IgD-negative memory B cell (primary cell): Measurements from ENCODE around the gene IL10RB. TPM values are rescaled to one million over a fixed set of nuclear protein-coding genes. Genes with fewer than 3 reads are reported as not detected.
"Not testable (repeated sequence)": the region's sequence is repeated elsewhere in the genome, so short reads cannot be mapped to it uniquely, and the experiment has no call there.

Source experiments
- H3K27ac Mint-ChIP-seq, 3 donors: one replicate each; pipeline ENCODE4 v1.8.0; 2020 to 2022; ENCODE audit warnings: mild to moderate bottlenecking in 3 of 3, mixed read lengths in 3 of 3, moderate library complexity in 1 of 3
- H3K27me3 Mint-ChIP-seq: one replicate; pipeline ENCODE4 v1.8.0; 2021; ENCODE audit warnings: mixed read lengths
- H3K36me3 Mint-ChIP-seq: one replicate; pipeline ENCODE4 v1.8.0; 2020; ENCODE audit warnings: mild to moderate bottlenecking, mixed read lengths
- H3K4me1 Mint-ChIP-seq, 3 donors: one replicate each; pipeline ENCODE4 v1.8.0; 2020 to 2022; ENCODE audit warnings: mixed read lengths in 3 of 3, mild to moderate bottlenecking in 1 of 3
- H3K4me3 Mint-ChIP-seq, 4 donors: one replicate each; pipeline ENCODE4 v1.8.0; 2020 to 2022; ENCODE audit warnings: mild to moderate bottlenecking in 4 of 4, mixed read lengths in 4 of 4, moderate library complexity in 3 of 4
- H3K9me3 Mint-ChIP-seq, 3 donors: one replicate each; pipeline ENCODE4 v1.8.0; 2020 to 2021; ENCODE audit warnings: mixed read lengths in 3 of 3, mild to moderate bottlenecking in 1 of 3
- polyA plus RNA-seq: library from polyadenylated mRNA; unstranded; fragments of 300-500 nt; fragmentation: Illumina TruSeq; gene quantifications from one replicate; pipeline ENCODE4 v1.2.3, GENCODE V29; 2021

The IL10RB gene
- polyA plus RNA-seq, 1 donor from 2014 or later: 56.6 TPM

DNA sequence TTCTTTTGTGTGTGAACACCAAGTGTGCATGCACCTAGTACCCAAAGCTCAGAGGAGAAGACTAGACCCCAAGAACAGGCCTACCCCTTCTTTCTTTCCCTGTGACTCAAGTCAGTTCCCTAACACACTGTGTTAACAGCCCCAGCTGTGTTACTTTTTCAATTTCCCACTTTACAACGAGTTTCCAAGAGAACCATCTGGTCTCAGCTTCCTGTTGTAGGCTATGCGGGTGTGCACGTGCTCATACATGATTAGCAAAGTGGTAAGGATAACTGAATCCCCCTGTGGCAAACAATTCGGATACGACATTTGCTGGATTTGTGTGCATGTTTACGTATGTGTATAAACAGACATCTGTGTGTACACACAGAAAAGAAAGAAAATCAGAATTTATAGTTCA, 18.6 kb upstream of the IL10RB start:
- Mint-ChIP-seq H3K9me3 (no peaks in the 10 kb centered on the region), H3K4me1 (peaks cover 3 to 21% (median 8%) of the 10 kb centered on the region in 3 donors), H3K27ac (peak overlapping the region in 1 of 3 donors; percentile 42), H3K36me3 (peaks cover 5% of the 10 kb centered on the region), H3K27me3 (no peaks in the 10 kb centered on the region), H3K4me3 (no peak overlapping the region)

DNA sequence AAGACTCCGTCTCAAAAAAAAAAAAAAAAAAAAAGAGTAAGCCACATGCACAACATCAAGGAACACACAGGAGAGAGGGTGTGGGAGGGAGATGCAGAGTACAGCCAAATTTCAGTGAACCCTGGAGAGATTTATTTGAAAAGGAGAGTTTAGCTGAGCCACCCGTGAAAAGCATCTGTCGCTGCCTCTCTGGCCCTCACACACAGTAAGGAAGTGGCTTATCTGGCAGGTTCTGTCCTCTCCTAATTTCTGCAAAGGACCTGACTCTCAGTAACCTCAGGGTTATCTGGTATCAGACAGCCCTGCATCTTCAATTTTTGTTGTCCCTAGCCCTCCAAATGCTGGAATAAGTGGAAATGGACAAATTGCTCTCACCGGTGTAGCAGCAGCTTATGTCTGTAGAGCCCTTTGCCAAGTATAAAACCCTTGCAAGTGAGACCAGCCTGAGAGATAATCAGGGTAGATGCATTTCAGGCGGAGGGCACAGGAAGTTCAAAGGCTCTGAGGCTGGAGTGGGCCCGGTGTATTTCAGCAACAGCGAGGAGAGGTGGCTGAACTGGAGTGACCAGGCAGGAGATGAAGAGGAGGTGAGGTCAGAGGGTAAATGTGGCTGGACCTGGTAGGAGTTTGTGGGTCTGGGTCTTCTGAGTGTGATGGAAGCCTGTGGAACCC, 16.7 kb upstream of the IL10RB start:
- H3K27ac Mint-ChIP-seq: peak overlapping the region in 2 of 3 donors; percentile 16 to 67
- peaks cover 1 to 11% (median 3%) of the 10 kb centered on the region in 3 donors for H3K4me1 Mint-ChIP-seq
- peaks cover 6% of the 10 kb centered on the region for H3K36me3 Mint-ChIP-seq
- no peaks in the 10 kb centered on the region for H3K9me3 Mint-ChIP-seq
- peak overlapping the region in 1 of 4 donors; percentile 43 for H3K4me3 Mint-ChIP-seq
- no peaks in the 10 kb centered on the region for H3K27me3 Mint-ChIP-seq

DNA sequence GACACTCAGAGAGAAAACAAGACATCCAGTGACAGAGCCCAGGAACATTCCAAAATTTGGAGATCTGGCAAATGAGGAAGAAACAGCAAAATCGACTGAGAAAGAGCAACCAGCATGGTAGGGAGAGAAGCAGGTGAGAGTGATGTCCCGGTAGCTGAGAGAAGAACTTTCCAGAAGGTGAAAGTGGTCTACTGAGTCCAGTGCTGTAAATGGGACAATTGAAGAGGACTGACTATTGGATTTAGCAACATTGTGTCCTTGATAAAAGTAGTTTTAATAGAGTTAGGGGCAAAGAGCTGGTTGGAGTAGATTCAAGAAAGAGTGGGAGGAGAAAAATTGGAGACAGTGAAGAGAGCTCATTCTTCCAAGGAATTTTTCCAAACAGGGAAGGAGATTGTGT, 15.0 kb upstream of the IL10RB start:
- Mint-ChIP-seq H3K27me3 (no peaks in the 10 kb centered on the region), H3K4me3 (no peak overlapping the region), H3K27ac (peak overlapping the region; percentile 11 to 94 (median 35)), H3K4me1 (peaks cover 0 to 4% (median 1%) of the 10 kb centered on the region in 3 donors), H3K9me3 (no peaks in the 10 kb centered on the region), H3K36me3 (peaks cover 6% of the 10 kb centered on the region)

DNA sequence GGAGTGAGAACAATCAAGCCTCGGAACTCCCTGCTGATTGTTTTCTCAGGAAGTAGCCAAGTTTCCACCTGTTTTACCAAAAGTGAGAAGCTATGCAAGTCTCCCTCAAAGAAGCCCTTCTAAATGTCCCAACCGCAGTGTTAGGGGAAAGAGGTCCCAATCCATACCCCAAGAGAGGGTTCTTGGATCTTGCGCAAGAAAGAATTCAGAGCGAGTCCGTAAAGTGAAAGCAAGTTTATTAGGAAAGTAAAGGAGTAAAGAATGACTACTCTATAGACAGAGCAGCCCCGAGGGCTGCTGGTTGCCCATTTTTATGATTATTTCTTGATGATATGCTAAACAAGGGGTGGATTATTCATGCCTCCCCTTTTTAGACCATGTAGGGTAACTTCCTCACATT, 12.8 kb upstream of the IL10RB start:
- H3K27ac Mint-ChIP-seq, H3K4me1 Mint-ChIP-seq, H3K4me3 Mint-ChIP-seq, H3K27me3 Mint-ChIP-seq, H3K9me3 Mint-ChIP-seq: not testable (repeated sequence)
- peaks cover 14% of the 10 kb centered on the region for H3K36me3 Mint-ChIP-seq

DNA sequence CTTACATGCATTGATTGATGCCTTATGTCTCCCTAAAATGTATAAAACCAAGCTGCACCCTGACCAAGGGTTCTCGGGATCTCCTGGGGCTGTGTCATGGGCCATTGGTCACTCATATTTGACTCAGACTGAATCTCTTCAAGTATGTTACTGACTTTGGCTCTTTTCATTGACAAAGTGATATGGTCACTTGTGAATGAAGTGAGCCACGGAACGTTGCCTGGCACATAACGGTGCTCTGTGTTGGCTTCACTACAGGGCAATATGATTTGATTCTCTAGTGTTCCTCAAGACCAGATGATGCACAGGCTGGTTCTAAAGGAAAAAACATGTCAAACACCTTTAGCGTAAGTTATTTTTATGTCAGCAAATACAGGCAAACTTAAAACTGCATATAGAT, 11.4 kb upstream of the IL10RB start:
- H3K4me1 Mint-ChIP-seq: peaks cover 2 to 8% (median 7%) of the 10 kb centered on the region in 3 donors
- H3K36me3 Mint-ChIP-seq: peaks cover 14% of the 10 kb centered on the region

DNA sequence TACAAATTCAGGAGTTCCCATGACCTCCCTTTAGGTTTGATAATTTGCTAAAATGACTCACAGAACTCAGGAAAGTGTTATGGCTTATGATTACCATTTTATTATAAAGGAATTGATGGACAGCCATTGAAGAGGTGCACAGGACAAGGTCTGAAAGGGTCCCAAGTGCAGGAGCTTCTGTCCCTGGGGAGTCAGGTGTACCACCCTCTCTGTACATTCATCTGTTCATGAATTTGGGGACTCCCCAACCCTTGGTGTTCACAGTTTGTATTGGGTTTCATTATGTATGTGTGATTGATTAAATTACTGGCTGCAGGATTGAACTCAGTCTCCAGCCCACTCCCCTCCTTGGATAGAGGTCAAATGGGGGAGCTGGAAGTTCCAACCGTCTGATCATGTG, 10.8 kb upstream of the IL10RB start:
- peaks cover 14% of the 10 kb centered on the region for H3K36me3 Mint-ChIP-seq
- H3K4me3 Mint-ChIP-seq: no peak overlapping the region
- peaks cover 5 to 13% (median 11%) of the 10 kb centered on the region in 3 donors for H3K4me1 Mint-ChIP-seq
- peak overlapping the region in 1 of 3 donors; percentile 61 for H3K27ac Mint-ChIP-seq
- H3K27me3 Mint-ChIP-seq: no peaks in the 10 kb centered on the region
- no peaks in the 10 kb centered on the region for H3K9me3 Mint-ChIP-seq

More for the DNA sequence above, 11.4 kb upstream of the IL10RB start:
- no peaks in the 10 kb centered on the region for H3K9me3 Mint-ChIP-seq
- no peaks in the 10 kb centered on the region for H3K27me3 Mint-ChIP-seq
- H3K4me3 Mint-ChIP-seq: no peak overlapping the region
- H3K27ac Mint-ChIP-seq: no peak overlapping the region

DNA sequence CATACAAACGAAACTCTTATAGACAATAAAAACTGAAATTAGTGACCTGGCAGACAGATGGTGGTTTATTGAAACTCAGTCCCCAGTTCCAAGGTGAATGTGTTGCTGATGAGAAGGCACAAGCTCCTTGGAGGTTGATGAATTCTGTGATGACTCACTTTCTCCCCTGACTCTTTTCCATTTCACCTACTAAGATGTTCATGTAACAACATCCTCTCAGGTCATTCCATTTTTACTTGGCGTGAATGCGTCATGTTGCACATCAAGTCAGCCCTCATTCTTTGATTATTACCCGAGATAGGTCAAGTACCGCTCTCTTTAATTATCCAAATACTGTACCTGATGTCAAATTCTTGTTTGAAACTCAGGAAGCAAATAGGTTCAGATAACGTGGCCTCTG, 10.1 kb upstream of the IL10RB start:
- Mint-ChIP-seq H3K36me3 (peaks cover 14% of the 10 kb centered on the region), H3K9me3 (no peaks in the 10 kb centered on the region), H3K4me1 (peaks cover 5 to 14% (median 10%) of the 10 kb centered on the region in 3 donors), H3K27ac (peak overlapping the region in 2 of 3 donors; percentile 24 to 53), H3K4me3 (no peak overlapping the region), H3K27me3 (no peaks in the 10 kb centered on the region)

DNA sequence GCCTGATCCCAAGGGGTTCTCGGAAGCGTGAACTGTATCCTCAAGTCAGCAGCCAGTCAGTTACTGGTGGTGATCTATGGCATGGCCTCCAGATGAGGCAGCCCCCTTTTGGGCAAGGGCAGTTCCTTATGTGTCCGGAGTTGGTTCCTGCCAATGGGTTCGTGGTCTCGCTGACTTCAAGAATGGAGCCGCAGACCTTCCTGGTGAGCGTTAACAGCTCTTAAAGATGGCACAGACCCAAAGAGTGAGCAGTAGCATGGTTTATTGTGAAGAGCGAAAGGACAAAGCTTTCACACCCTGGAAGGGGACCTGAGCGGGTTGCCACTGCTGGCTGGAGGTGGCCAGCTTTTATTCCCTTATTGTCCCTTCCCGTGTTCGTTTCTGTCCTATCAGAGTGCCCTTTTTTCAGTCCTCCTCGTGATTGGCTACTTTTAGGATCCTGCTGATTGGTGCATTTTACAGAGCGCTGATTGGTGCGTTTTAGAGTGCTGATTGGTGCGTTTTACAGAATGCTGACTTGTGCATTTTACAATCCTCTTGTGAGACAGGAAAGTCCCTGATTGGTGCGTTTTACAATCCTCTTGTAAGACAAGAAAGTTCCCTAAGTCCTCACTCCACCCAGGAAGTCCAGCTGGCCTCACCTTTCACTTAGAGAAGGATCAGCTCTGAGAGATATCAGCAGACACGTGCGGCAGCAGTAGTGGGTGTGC, 8.9 kb upstream of the IL10RB start:
- H3K27ac Mint-ChIP-seq: peak overlapping the region in 1 of 3 donors; percentile 83
- no peaks in the 10 kb centered on the region for H3K9me3 Mint-ChIP-seq
- peaks cover 11% of the 10 kb centered on the region for H3K36me3 Mint-ChIP-seq
- H3K27me3 Mint-ChIP-seq: no peaks in the 10 kb centered on the region
- H3K4me3 Mint-ChIP-seq: no peak overlapping the region
- peaks cover 6 to 14% (median 14%) of the 10 kb centered on the region in 3 donors for H3K4me1 Mint-ChIP-seq

DNA sequence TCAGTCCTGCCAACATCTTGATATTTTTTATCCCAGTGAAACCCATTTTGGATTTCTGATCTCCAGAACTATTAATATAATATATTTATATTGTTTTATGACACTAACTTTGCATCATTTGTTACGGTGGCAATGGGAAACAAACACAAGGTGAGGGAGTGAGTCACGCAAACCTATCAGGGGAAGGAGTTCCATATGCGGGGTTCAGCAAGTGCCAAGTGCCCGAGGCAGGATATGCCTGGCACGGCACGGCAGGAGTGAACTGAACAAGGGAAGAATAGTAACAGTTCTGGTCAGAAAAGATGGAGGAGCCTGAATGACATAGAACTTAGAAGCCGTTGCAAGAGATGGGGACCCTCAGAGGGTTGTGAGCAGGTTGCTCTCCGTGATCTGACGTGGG, 7.7 kb upstream of the IL10RB start:
- Mint-ChIP-seq H3K4me3 (peak overlapping the region in 1 of 4 donors; percentile 49), H3K27ac (peak overlapping the region in 1 of 3 donors; percentile 7), H3K9me3 (no peaks in the 10 kb centered on the region), H3K4me1 (peaks cover 6 to 14% (median 14%) of the 10 kb centered on the region in 3 donors), H3K36me3 (peaks cover 8% of the 10 kb centered on the region), H3K27me3 (no peaks in the 10 kb centered on the region)

DNA sequence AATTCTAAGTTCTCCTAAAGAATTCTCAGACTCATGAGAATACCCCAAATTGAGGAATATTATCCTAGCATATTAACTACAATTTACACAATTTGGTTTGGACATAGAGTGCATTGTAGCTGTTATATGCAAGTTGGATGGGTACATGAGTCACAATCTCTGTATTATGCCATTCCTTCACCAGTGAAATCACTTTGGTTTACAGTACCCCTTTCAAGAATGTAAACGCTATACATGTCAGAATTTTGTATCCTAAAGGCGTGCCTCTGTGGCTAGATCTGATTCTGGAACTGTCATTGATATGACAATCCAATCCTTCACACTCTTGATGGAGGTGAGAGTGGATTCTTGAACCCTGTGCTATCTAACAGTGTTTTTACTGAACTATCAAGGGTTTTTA, 6.7 kb upstream of the IL10RB start:
- peak overlapping the region; percentile 6 to 76 (median 68) for H3K27ac Mint-ChIP-seq
- H3K4me3 Mint-ChIP-seq: peak overlapping the region in 1 of 4 donors; percentile 29
- H3K27me3 Mint-ChIP-seq: no peaks in the 10 kb centered on the region
- no peaks in the 10 kb centered on the region for H3K9me3 Mint-ChIP-seq
- peaks cover 8 to 14% (median 14%) of the 10 kb centered on the region in 3 donors for H3K4me1 Mint-ChIP-seq
- H3K36me3 Mint-ChIP-seq: peaks cover 8% of the 10 kb centered on the region

DNA sequence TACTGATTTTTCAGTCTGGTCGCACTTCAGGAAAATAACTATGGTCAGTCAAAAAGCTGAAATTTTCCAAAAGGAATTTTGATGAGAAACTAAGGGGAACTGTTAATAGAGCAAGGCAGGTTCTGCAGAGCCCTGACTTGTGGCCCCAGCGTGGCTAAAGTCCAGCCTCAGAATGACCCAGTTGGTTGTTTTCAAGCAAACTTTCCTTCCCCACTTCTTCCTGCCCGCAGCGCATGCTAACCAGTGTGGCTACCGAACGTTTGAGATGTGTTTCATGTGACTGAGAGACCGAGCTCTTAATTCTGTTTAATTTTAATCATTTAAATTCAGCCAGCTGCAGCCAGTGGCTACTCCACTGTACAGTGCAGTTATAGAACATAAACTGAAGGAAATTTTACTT, 6.2 kb upstream of the IL10RB start:
- H3K36me3 Mint-ChIP-seq: peaks cover 8% of the 10 kb centered on the region
- peak overlapping the region in 1 of 4 donors; percentile 29 for H3K4me3 Mint-ChIP-seq
- peaks cover 8 to 14% (median 14%) of the 10 kb centered on the region in 3 donors for H3K4me1 Mint-ChIP-seq
- H3K27ac Mint-ChIP-seq: peak overlapping the region; percentile 65 to 76 (median 68)
- H3K27me3 Mint-ChIP-seq: no peaks in the 10 kb centered on the region
- H3K9me3 Mint-ChIP-seq: no peaks in the 10 kb centered on the region

DNA sequence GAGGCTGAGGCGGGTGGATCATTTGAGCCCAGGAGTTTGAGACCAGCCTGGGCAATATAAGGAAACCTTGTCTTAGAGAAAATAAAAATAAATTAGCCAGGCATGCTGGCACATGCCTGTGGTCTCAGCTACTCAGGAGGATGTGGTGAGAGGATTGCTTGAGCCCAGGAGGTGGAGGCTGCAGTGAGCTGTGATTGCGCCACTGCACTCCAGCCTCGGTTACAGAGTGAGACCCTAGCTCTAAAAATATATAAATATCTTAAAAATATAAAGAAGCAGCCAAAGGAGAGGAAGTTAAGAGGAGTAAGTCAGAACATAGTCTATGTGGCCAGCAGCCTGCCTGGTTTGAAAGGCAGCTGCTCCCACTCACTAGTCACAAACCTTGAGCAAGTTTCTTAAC, 4.5 kb upstream of the IL10RB start:
- peaks cover 15 to 22% (median 21%) of the 10 kb centered on the region in 3 donors for H3K4me1 Mint-ChIP-seq

DNA sequence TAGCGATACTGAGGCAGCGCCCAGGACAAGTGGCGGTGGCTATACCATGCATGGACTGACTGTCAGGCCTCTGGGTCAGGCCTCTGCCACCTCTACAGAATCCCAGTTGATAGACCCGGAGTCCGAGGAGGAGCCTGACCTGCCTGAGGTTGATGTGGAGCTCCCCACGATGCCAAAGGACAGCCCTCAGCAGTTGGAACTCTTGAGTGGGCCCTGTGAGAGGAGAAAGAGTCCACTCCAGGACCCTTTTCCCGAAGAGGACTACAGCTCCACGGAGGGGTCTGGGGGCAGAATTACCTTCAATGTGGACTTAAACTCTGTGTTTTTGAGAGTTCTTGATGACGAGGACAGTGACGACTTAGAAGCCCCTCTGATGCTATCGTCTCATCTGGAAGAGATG, 3.2 kb upstream of the IL10RB start:
- Mint-ChIP-seq H3K4me1 (peaks cover 21 to 30% (median 25%) of the 10 kb centered on the region in 3 donors), H3K27ac (no peak overlapping the region), H3K9me3 (no peaks in the 10 kb centered on the region), H3K27me3 (no peaks in the 10 kb centered on the region), H3K36me3 (peaks cover 2% of the 10 kb centered on the region), H3K4me3 (no peak overlapping the region)

More for the DNA sequence above, 4.5 kb upstream of the IL10RB start:
- Mint-ChIP-seq H3K27me3 (no peaks in the 10 kb centered on the region), H3K27ac (no peak overlapping the region), H3K9me3 (no peaks in the 10 kb centered on the region), H3K4me3 (peak overlapping the region in 2 of 4 donors; percentile 47 to 65), H3K36me3 (peaks cover 7% of the 10 kb centered on the region)

DNA sequence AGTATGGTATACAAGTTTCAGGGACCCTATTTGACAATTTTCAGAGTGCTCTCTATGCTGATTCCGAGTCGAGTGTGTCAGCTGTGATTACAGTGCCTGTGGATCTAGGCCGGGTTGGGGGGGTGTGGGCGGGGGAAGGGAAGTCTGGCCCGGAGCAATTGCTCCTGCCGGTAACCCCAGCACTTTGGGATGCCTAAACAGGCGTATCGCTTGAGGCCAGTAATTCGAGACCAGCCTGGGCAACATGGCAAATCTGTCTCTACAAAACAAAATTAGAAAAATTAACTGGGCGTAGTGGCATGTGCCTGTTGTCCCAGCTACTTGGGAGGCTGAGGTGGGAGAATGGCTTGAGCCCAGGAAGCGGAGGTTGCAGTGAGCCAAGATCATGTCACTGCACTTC, 1.6 kb upstream of the IL10RB start:
- Mint-ChIP-seq H3K4me3 (no peak overlapping the region), H3K27ac (peak overlapping the region in 1 of 3 donors; percentile 82), H3K4me1 (peaks cover 36 to 40% (median 40%) of the 10 kb centered on the region in 3 donors), H3K9me3 (no peaks in the 10 kb centered on the region), H3K36me3 (peaks cover 2% of the 10 kb centered on the region), H3K27me3 (no peaks in the 10 kb centered on the region)

DNA sequence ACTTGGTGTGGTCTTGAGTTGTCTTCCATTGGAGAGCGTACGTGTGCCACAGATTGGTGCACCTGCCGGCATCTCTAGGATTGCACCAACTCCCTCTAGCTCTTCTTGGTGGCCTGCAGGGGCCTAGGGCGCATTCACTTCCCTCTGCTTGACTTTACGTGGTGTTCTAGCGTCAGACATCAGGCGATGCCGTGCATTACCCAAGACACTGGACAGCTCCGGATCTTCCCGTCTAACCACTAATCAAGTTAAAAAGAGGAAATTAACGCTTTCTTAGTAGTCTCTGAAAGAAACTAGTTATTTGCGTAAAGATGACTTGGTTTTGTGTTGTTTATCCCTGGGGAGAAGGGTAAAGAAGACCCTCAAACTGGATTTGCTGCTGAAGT, 510 bp upstream of the IL10RB start:
- peak overlapping the region; percentile 89 to 99 (median 96) for H3K4me3 Mint-ChIP-seq
- H3K9me3 Mint-ChIP-seq: no peaks in the 10 kb centered on the region
- no peaks in the 10 kb centered on the region for H3K27me3 Mint-ChIP-seq
- peaks cover 2% of the 10 kb centered on the region for H3K36me3 Mint-ChIP-seq
- H3K27ac Mint-ChIP-seq: peak overlapping the region; percentile 88 to 99 (median 99)
- H3K4me1 Mint-ChIP-seq: peaks cover 30 to 40% (median 36%) of the 10 kb centered on the region in 3 donors
